Chondrocyte (in vitro differentiated cells): ENCODE measurements around the gene KRT86. TPM values are rescaled to one million over a fixed set of nuclear protein-coding genes. Genes with fewer than 3 reads are reported as not detected.
"Not testable (repeated sequence)": the region's sequence is repeated elsewhere in the genome, so short reads cannot be mapped to it uniquely, and the experiment has no call there.

Experiments used
- DNase-seq: peaks from one replicate; pipeline ENCODE4 v3.0.0; 2021; ENCODE audit warnings: mixed read lengths, low spot score
- H3K27ac Mint-ChIP-seq: one replicate; pipeline ENCODE4 v1.8.0; 2021; ENCODE audit warnings: mild to moderate bottlenecking, moderate library complexity, mixed read lengths; ENCODE audit not compliant: unreplicated experiment
- H3K27me3 Mint-ChIP-seq: 2 replicates; pipeline ENCODE4 v1.8.0; 2021; ENCODE audit warnings: low read depth, mixed read lengths
- H3K36me3 Mint-ChIP-seq: 2 replicates; pipeline ENCODE4 v1.8.0; 2021; ENCODE audit warnings: low read depth, mixed read lengths
- H3K4me1 Mint-ChIP-seq: 2 replicates; pipeline ENCODE4 v1.8.0; 2021; ENCODE audit warnings: low read depth, mild to moderate bottlenecking, mixed read lengths
- H3K4me3 Mint-ChIP-seq: one replicate; pipeline ENCODE4 v1.8.0; 2021; ENCODE audit warnings: mild to moderate bottlenecking, moderate library complexity, mixed read lengths; ENCODE audit not compliant: unreplicated experiment
- H3K9me3 Mint-ChIP-seq: 2 replicates; pipeline ENCODE4 v1.8.0; 2021; ENCODE audit warnings: low read depth, mixed read lengths
- total RNA-seq: library from RNA; stranded (reverse); gene quantifications from 3 replicates; pipeline ENCODE4 v1.2.1, GENCODE V29; 2021
- TF ChIP-seq, protein P1 (sequence below): fragments of 200-600 bp; sonication (generic); IDR thresholded peaks from 2 replicates; pipeline ENCODE4 v1.5.0; 2021; ENCODE audit warnings: antibody characterized with exemption, mild to moderate bottlenecking, moderate library complexity

Gene KRT86
- total RNA-seq, 1 donor from 2014 or later: 0.67 TPM

DNA sequence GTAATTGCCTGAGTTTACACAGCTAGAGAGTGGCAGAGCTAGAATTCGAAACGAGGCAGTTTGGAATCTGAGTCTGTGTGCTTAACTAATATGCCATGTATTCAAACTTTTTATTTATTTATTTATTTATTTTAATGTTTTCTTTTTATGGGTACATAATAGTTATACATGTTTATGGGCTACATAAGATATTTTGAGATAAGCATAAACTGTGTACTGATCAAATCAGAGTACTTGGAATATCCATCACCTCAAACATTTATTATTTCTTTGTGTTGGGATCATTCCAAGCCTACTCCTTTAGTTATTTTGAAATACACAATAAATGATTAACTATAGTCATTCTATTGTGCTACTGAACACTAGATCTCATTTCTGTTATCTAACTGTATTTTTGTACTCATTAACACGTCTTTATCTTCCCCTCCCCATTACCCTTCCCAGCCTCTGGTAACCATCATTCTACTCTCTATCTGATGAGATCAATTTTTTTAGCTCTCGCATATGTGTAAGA lies 24.3 kb downstream of the KRT86 start:
- H3K4me1 Mint-ChIP-seq: no peaks in the 10 kb centered on the region
- TF ChIP-seq, protein P1, sequence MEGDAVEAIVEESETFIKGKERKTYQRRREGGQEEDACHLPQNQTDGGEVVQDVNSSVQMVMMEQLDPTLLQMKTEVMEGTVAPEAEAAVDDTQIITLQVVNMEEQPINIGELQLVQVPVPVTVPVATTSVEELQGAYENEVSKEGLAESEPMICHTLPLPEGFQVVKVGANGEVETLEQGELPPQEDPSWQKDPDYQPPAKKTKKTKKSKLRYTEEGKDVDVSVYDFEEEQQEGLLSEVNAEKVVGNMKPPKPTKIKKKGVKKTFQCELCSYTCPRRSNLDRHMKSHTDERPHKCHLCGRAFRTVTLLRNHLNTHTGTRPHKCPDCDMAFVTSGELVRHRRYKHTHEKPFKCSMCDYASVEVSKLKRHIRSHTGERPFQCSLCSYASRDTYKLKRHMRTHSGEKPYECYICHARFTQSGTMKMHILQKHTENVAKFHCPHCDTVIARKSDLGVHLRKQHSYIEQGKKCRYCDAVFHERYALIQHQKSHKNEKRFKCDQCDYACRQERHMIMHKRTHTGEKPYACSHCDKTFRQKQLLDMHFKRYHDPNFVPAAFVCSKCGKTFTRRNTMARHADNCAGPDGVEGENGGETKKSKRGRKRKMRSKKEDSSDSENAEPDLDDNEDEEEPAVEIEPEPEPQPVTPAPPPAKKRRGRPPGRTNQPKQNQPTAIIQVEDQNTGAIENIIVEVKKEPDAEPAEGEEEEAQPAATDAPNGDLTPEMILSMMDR: no peak
- H3K4me3 Mint-ChIP-seq: no peak overlapping the region
- H3K9me3 Mint-ChIP-seq: no peaks in the 10 kb centered on the region
- no peak for DNase-seq
- H3K27me3 Mint-ChIP-seq: peaks cover 46% of the 10 kb centered on the region
- H3K27ac Mint-ChIP-seq: no peak overlapping the region
- peaks cover 5% of the 10 kb centered on the region for H3K36me3 Mint-ChIP-seq

DNA sequence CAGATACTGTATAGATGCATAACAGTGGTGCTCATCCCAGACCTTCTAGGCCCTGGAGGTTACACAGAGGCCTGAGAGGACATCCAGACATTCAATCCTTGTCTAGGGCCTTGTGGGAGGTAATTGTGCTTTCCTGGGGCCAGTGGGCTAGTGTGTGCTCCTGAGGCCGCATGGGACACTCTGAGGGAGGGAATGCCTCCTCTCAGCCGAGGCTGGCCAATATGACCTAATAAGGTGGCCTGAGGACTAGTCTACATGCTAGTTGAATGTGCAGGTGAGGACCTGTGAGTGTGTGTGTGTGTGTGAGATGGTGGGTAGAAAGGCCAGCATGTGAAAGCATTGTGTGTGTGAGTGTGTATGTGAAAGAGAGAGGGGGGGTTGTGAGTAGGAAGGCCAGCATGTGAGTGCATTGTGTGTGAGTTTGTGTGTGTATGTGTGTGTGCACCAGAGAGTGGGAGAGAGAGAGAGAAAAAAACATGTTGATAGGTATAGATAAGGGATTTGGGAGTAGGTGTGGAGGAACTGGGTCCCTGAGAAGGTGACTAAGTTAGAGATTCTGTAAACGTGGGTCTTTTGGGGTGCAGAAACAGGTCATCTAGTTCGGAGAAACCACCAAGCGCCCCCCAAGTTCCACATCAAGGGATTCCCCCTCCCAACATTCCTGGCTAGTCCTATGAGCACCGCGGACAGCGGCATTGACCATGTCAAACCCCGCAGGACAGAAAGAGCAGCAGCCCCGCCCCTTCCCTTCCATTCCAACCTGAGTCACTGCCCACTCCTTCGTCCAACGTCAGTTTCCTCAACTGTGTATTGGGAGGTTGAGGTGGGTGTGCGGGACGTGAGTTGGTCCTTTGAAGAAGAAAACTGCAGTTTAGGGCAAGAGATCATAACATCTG lies 26.6 kb downstream of the KRT86 start:
- H3K9me3 Mint-ChIP-seq: no peaks in the 10 kb centered on the region
- no peak overlapping the region for H3K4me3 Mint-ChIP-seq
- peaks cover 9% of the 10 kb centered on the region for H3K4me1 Mint-ChIP-seq
- no peak for DNase-seq
- H3K27me3 Mint-ChIP-seq: peaks cover 35% of the 10 kb centered on the region
- H3K27ac Mint-ChIP-seq: no peak overlapping the region
- H3K36me3 Mint-ChIP-seq: peaks cover 2% of the 10 kb centered on the region
- TF ChIP-seq, protein P1: no peak

DNA sequence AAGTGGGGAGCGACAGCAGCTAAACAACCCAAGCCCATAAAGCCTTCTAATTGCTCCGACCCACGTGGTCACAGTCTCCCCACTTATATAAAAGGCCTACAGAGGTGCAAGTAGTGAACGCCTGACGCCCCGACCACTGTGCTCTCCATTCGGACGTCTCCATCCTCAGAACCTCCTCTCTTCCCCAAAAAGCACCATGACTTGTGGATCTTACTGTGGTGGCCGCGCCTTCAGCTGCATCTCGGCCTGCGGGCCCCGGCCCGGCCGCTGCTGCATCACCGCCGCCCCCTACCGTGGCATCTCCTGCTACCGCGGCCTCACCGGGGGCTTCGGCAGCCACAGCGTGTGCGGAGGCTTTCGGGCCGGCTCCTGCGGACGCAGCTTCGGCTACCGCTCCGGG lies 27.3 kb downstream of the KRT86 start:
- peaks cover 32% of the 10 kb centered on the region for H3K27me3 Mint-ChIP-seq
- not testable (repeated sequence) for H3K36me3 Mint-ChIP-seq, H3K27ac Mint-ChIP-seq, H3K9me3 Mint-ChIP-seq, H3K4me3 Mint-ChIP-seq, H3K4me1 Mint-ChIP-seq, DNase-seq

DNA sequence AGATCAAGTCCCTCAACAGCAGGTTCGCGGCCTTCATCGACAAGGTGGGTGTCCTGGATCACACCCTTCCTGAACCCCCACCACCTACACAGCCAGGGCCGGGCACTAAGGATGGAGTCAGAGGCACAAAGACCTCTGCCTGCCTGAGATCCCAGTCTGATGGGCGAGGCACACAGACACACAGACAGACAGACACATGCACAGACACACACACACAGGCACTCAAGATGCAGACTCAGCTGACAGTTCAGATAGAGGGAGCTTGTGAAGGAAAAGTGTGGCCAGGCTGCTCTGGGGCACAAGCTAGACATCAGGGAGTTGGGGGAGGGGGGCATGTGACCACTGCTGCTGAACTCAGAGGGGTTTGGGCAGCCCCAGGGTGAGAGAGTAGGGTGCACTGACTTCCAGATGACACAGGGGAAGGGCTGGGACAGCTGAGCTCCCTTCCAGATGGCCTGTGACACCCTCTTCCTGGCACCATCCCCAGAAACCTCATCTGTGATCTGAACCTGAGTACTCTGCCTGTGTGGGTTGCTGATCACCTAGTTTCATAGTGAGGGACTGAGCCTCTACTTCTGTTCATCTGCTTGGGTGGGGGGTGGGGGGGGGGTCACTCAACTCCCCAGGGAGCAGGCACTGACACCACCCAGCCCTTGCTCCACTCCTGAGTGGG lies 27.9 kb downstream of the KRT86 start:
- H3K36me3 Mint-ChIP-seq, H3K4me3 Mint-ChIP-seq, DNase-seq, H3K9me3 Mint-ChIP-seq, H3K4me1 Mint-ChIP-seq, H3K27ac Mint-ChIP-seq: not testable (repeated sequence)
- peaks cover 26% of the 10 kb centered on the region for H3K27me3 Mint-ChIP-seq

DNA sequence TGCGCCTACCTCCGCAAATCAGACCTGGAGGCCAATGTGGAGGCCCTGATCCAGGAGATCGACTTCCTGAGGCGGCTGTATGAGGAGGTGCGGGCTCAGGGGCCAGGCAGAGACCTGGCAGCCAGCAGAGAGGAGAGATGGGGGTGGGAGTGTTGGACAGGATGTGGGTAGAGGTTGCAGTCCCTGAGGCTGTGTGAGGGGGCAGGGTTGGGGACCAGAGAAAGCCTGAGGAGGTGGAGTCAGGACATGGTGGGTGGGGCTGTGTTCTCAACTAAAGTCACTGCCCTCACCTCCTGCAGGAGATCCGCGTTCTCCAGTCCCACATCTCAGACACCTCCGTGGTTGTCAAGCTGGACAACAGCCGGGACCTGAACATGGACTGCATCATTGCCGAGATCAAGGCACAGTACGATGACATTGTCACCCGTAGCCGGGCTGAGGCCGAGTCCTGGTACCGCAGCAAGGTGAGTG lies 30.5 kb downstream of the KRT86 start:
- not testable (repeated sequence) for H3K9me3 Mint-ChIP-seq, H3K36me3 Mint-ChIP-seq, H3K27me3 Mint-ChIP-seq, DNase-seq, H3K4me3 Mint-ChIP-seq, H3K27ac Mint-ChIP-seq
- peaks cover 26% of the 10 kb centered on the region for H3K4me1 Mint-ChIP-seq

DNA sequence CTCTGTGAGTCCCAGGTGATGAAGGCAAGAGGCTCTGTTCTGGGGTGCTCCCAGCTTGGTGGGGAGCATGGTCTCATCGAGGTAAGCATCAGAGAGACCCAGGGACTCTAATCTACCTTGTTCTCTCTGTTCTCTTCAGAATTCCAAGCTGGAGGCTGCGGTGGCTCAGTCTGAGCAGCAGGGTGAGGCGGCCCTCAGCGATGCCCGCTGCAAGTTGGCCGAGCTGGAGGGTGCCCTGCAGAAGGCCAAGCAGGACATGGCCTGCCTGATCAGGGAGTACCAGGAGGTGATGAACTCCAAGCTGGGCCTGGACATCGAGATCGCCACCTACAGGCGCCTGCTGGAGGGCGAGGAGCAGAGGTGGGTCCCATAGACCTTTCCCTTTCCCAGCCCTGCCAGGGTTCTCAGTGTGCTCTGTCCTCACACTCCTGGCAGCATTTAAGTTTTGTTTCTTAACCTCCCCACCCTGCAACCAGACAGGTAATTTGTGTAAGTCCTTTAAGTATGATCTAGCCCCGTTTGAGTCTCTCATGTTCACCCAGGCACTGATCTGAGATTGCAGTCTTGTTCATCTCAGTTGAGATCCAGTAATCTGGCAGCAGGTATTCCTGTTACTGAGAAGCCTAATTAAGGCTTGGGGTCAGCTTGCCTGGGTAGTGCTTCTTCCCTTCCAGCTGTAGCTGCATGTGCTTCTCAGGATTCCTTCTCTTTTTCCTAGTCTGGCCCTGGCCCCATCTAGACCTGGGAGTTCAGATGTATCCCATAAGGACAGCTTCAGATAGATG lies 31.7 kb downstream of the KRT86 start:
- no peaks in the 10 kb centered on the region for H3K9me3 Mint-ChIP-seq
- TF ChIP-seq, protein P1: peak; percentile 69
- peaks cover 26% of the 10 kb centered on the region for H3K4me1 Mint-ChIP-seq
- H3K27me3 Mint-ChIP-seq: peaks cover 6% of the 10 kb centered on the region
- no peak for DNase-seq
- no peak overlapping the region for H3K27ac Mint-ChIP-seq
- H3K36me3 Mint-ChIP-seq: no peaks in the 10 kb centered on the region
- no peak overlapping the region for H3K4me3 Mint-ChIP-seq
